Skeletal muscle tissue (tissue), 4 donors: Measurements from ENCODE around the gene MAML3. TPM values are rescaled to one million over a fixed set of nuclear protein-coding genes. Genes with fewer than 3 reads are reported as not detected.
A peak's percentile ranks its signal among the peaks of the same experiment; 100 is the strongest.

Experiments used
- H3K27ac ChIP-seq: one replicate; pipeline ENCODE4 v1.7.0; 2013; ENCODE audit warnings: mild to moderate bottlenecking, low read depth, low read length, inconsistent platforms
- H3K27me3 ChIP-seq, 3 donors: one replicate each; pipeline ENCODE4 v1.7.0; 2013; ENCODE audit warnings: low read length in 3 of 3; ENCODE audit not compliant: control insufficient read depth in 3 of 3, insufficient read depth in 3 of 3
- H3K36me3 ChIP-seq, 3 donors: one replicate each; pipeline ENCODE4 v1.7.0; 2013; ENCODE audit warnings: low read length in 3 of 3; ENCODE audit not compliant: control insufficient read depth in 3 of 3, insufficient read depth in 3 of 3
- H3K4me1 ChIP-seq, 3 donors: one replicate each; pipeline ENCODE4 v1.7.0; 2013; ENCODE audit warnings: low read length in 3 of 3, mild to moderate bottlenecking in 3 of 3; ENCODE audit not compliant: control insufficient read depth in 3 of 3, insufficient read depth in 3 of 3
- H3K4me3 ChIP-seq, 3 donors: one replicate each; pipeline ENCODE4 v1.7.0; 2013; ENCODE audit warnings: low read length in 3 of 3
- H3K9ac ChIP-seq, 3 donors: one replicate each; pipeline ENCODE4 v1.7.0; 2013; ENCODE audit warnings: low read length in 3 of 3, mild to moderate bottlenecking in 3 of 3, moderate library complexity in 2 of 3, low read depth in 1 of 3
- H3K9me3 ChIP-seq, 3 donors: one replicate each; pipeline ENCODE4 v1.7.0; 2013; ENCODE audit warnings: low read length in 3 of 3; ENCODE audit not compliant: control insufficient read depth in 3 of 3
- total RNA-seq: library from RNA; depleted of rRNA; stranded (reverse); fragments of >200 nt; gene quantifications from one replicate; pipeline ENCODE4 v1.2.3, GENCODE V29; 2014
- donor health status: Osteomylitis.

The MAML3 gene
- total RNA-seq, 1 donor from 2014 or later, result 3.1 TPM

DNA sequence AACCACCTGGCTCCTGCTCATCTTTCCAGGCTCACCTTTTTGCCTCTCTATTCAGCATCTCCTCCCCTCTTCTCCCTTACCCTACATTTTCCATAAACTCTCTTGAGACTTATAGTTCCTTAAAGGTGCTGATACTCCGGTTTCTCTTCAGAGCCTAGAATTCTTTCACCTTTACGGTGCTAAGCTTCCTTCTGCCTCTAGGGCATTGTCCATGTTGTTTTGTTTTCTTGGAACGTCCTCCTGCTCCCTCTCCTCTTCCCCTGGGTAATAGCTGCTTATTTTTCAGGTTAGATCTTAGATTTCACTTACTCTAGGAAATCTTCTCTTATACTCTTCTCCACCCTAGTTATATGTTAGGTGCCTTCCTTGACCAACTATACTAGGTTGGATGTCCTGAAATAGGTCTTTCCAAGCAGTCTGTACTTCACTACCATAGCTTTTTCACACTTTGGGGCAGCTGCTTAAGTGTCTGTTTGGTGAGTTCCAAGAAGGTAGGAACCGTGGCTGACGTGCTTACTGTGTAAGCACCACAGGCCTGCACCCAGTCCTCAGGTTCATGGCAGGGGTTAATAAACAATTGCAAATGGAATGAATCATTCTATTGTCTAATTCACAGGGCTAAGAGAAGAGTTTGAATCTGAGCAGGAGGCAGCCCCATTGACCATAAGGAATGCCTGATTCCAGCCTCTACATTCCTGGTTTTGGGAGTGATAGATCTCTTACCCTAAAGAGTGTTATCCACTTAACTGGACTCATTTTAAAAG, 260.8 kb downstream of the MAML3 start:
- no peak overlapping the region for H3K27ac ChIP-seq
- no peak overlapping the region for H3K9ac ChIP-seq
- H3K4me1 ChIP-seq, result no peaks in the 10 kb centered on the region
- no peak overlapping the region for H3K4me3 ChIP-seq
- H3K27me3 ChIP-seq, result no peaks in the 10 kb centered on the region
- H3K9me3 ChIP-seq, result no peaks in the 10 kb centered on the region
- no peaks in the 10 kb centered on the region for H3K36me3 ChIP-seq

DNA sequence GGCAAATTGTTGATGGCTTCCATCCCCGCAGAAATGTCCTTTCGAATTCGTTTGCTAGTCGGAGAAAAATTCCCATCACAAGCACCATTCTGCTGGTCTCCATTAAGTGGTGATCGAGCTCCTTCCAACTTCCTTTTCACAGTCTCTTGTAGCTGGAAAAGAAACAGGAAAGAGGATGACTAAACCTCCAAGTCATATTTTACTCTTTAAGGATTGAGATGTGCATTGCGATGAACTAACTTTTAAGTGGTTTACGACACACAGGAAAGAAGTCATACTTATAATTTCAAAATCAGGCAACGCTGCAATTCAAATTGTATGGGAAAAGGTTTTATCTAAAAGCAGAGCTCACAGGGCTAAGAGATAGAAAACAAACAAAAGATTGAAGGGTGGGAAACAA, 263.2 kb downstream of the MAML3 start:
- H3K9me3 ChIP-seq, result no peaks in the 10 kb centered on the region
- no peaks in the 10 kb centered on the region for H3K36me3 ChIP-seq
- H3K9ac ChIP-seq, result no peak overlapping the region
- H3K27me3 ChIP-seq, result no peaks in the 10 kb centered on the region
- no peak overlapping the region for H3K4me3 ChIP-seq
- H3K27ac ChIP-seq, result no peak overlapping the region
- peaks cover 0 to 3% (median 0%) of the 10 kb centered on the region in 3 donors for H3K4me1 ChIP-seq

GRCh38 chr4:139889901-139890300, 264.1 kb downstream of the MAML3 start:
- no peak overlapping the region for H3K9ac ChIP-seq

GRCh38 chr4:139889264-139889663, 264.7 kb downstream of the MAML3 start:
- H3K36me3 ChIP-seq, result no peaks in the 10 kb centered on the region
- H3K4me1 ChIP-seq, result peaks cover 0 to 3% (median 0%) of the 10 kb centered on the region in 3 donors
- H3K27me3 ChIP-seq, result no peaks in the 10 kb centered on the region
- H3K9ac ChIP-seq, result no peak overlapping the region
- H3K9me3 ChIP-seq, result no peaks in the 10 kb centered on the region
- no peak overlapping the region for H3K27ac ChIP-seq
- no peak overlapping the region for H3K4me3 ChIP-seq

More at GRCh38 chr4:139889901-139890300, 264.1 kb downstream of the MAML3 start:
- Histone ChIP-seq H3K36me3 (no peaks in the 10 kb centered on the region), H3K27ac (no peak overlapping the region), H3K9me3 (no peaks in the 10 kb centered on the region), H3K27me3 (no peaks in the 10 kb centered on the region), H3K4me3 (no peak overlapping the region), H3K4me1 (peaks cover 0 to 3% (median 0%) of the 10 kb centered on the region in 3 donors)

- no peak overlapping the region for H3K27ac ChIP-seq
- no peaks in the 10 kb centered on the region for H3K36me3 ChIP-seq
- H3K27me3 ChIP-seq, result no peaks in the 10 kb centered on the region
- H3K9me3 ChIP-seq, result no peaks in the 10 kb centered on the region
- no peak overlapping the region for H3K4me3 ChIP-seq
- peaks cover 0 to 3% (median 0%) of the 10 kb centered on the region in 3 donors for H3K4me1 ChIP-seq
- H3K9ac ChIP-seq, result no peak overlapping the region
These were observed 265.8 kb downstream of the MAML3 start for GRCh38 chr4:139887962-139888735.

DNA sequence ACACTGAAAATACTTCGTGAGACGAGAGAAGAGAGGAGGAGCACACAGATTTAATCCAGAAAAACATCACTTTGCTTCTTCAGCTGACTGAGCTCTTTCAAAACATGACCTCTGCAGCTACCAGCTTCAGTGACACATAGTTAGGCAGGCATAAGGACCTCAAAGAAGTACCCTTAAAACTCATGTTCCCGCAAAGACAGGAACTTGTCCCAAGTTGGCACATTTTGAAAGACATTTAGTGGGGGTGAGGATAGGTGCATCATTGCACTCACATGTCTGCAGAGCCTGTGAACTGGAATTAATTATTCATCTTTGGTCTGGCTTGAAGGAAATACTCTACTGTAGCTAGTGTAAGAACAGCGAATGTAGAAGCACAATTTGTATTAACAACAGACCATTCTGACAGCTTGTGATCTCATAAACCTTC, 266.6 kb downstream of the MAML3 start:
- H3K4me1 ChIP-seq, result peaks cover 0 to 3% (median 0%) of the 10 kb centered on the region in 3 donors
- peak overlapping the region in 1 of 3 donors; percentile 7 for H3K4me3 ChIP-seq
- H3K27me3 ChIP-seq, result no peaks in the 10 kb centered on the region
- H3K36me3 ChIP-seq, result no peaks in the 10 kb centered on the region
- H3K9me3 ChIP-seq, result no peaks in the 10 kb centered on the region
- peak overlapping the region in 1 of 3 donors; percentile 26 for H3K9ac ChIP-seq
- H3K27ac ChIP-seq, result no peak overlapping the region

- no peak overlapping the region for H3K9ac ChIP-seq
- H3K4me1 ChIP-seq, result peaks cover 0 to 3% (median 0%) of the 10 kb centered on the region in 3 donors
- no peak overlapping the region for H3K27ac ChIP-seq
- H3K27me3 ChIP-seq, result no peaks in the 10 kb centered on the region
- H3K36me3 ChIP-seq, result no peaks in the 10 kb centered on the region
- H3K4me3 ChIP-seq, result peak overlapping the region in 1 of 3 donors; percentile 7
- H3K9me3 ChIP-seq, result no peaks in the 10 kb centered on the region
These were observed 267.2 kb downstream of the MAML3 start for GRCh38 chr4:139886798-139887197.

GRCh38 chr4:139884438-139884837, 269.5 kb downstream of the MAML3 start:
- H3K4me1 ChIP-seq, result peaks cover 0 to 3% (median 0%) of the 10 kb centered on the region in 3 donors
- no peak overlapping the region for H3K27ac ChIP-seq
- H3K27me3 ChIP-seq, result no peaks in the 10 kb centered on the region
- no peak overlapping the region for H3K4me3 ChIP-seq
- no peaks in the 10 kb centered on the region for H3K9me3 ChIP-seq
- no peak overlapping the region for H3K9ac ChIP-seq
- no peaks in the 10 kb centered on the region for H3K36me3 ChIP-seq

GRCh38 chr4:139880841-139881240, 273.1 kb downstream of the MAML3 start:
- Histone ChIP-seq H3K9me3 (no peaks in the 10 kb centered on the region), H3K27me3 (no peaks in the 10 kb centered on the region), H3K4me3 (no peak overlapping the region), H3K27ac (no peak overlapping the region), H3K9ac (no peak overlapping the region), H3K4me1 (peaks cover under 1 to 6% (median 3%) of the 10 kb centered on the region in 3 donors), H3K36me3 (no peaks in the 10 kb centered on the region)

- H3K9ac ChIP-seq, result no peak overlapping the region
- no peak overlapping the region for H3K4me3 ChIP-seq
- no peak overlapping the region for H3K27ac ChIP-seq
- no peaks in the 10 kb centered on the region for H3K9me3 ChIP-seq
- H3K27me3 ChIP-seq, result no peaks in the 10 kb centered on the region
- no peaks in the 10 kb centered on the region for H3K36me3 ChIP-seq
- peaks cover 8 to 11% (median 9%) of the 10 kb centered on the region in 3 donors for H3K4me1 ChIP-seq
These were observed 275.9 kb downstream of the MAML3 start for GRCh38 chr4:139878050-139878449.
